NOMO-1 treated with dmso at 0.1 percent for 144 hours (cell line): ENCODE data around the gene NLRC3.
A peak's percentile ranks its signal among the peaks of the same experiment; 100 is the strongest.

Experiments used
- DNase-seq: peaks from one replicate; lab custom pipeline; 2025; ENCODE audit not compliant: unreplicated experiment; lab: John Stamatoyannopoulos, UW

The NLRC3 gene

GRCh38 chr16:3580251-3580651 lies 3.0 kb upstream of the NLRC3 start:
- peak; percentile 66 for DNase-seq

DNA sequence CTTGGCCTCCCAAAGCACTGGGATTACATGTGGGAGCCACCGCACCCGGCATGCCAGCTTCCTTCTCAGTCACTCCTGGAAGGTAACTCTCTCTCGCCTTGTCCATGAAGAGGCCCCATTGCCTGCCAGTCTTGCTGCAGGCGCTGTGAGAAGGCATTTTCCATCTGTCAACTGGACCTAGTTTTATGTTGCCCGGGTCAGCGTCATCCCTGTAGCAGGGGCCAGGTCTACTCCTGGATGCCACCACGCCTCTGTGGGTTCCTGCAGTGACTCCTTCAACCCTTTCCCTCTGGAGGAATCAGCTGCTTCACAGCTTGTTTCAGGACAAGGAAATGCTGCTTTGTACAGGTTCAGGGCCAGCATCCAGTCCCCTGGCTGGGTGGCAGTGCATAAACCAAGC lies 2.6 kb upstream of the NLRC3 start:
- no peak for DNase-seq

DNA sequence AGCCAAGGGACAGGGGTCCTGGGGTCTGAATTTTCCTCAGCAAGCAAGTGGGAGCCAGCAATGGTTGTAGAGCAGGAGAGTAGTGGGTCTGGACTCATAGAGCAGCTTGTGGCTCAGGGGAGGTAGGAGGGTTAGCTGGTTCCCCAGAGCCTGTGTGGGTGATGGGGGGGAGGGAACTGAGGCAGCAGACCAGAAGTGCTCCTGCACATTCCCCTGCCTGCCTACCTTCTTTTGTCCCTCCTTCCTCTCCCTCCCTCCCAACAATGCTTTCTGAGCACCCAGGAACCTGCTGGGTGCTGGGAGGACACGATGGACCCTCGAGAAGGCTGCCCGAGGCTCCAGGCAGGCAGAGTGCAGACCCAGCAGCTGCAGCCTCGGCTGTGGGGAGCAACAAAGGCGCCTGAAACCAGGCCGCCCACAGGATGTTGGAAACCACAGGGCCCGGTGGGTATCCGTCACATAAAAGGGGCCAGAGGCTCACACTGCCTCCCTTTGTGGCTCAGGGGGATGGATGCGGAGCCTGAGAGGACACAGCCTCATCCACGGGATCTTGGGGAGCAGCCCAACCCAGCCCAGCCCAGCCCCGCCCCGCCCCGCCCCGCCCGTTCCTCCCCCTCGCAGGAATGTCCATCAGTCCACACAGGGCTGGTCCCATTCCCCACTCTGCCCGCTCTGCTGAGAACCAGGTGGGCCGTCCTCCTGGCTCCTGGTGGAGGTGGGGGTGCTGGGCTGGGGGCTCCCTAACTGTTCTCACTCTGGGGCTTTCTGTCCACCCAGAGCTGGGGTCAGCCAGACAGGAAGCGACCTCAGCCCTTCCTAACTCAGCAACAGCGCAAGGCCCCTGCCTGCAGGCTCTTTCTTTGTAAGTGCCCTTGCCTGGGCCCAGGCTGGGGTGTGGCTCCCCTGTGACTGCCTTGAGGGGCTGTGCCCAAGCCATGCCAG lies 1.7 kb upstream of the NLRC3 start:
- DNase-seq, result no peak

DNA sequence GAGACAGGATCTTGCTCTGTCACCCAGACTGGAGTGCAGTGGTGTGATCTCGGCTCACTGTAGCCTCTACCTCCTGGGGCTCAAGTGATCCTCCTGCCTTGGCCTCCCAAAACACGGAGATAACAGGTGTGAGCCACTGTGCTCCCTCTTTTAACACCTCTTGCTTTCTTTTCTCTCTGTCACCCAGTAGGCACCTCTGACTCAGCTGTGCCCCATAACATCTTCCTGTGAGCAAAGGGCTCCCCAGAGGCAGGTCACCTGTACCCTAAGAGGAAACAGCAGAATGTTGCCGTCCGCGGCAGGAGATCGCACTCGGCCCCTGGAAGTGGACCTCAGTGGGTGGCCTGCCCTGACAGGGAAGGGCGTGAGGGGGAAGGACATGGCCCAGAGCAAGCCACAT lies 918 bp upstream of the NLRC3 start:
- no peak for DNase-seq

DNA sequence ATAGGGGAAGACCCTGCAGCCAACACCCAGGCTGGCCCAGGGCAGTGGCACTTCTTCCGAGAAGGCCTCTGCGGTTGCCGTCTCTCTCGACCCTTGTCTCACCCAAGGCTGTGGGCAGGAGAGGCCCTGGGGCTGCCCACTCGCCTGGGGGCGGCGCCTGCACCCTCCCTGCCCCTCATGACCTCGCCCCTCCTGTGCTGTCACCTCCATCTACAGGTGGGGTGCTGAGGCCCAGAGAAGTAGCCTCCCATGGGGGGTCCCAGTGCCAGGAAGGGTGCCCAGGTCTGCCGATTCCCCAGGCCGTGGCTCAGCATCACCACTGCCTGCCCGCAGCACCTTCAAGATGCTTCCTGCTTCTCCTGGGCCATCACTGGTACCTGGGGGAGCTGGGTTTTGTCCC lies 992 bp downstream of the NLRC3 start:
- no peak for DNase-seq

DNA sequence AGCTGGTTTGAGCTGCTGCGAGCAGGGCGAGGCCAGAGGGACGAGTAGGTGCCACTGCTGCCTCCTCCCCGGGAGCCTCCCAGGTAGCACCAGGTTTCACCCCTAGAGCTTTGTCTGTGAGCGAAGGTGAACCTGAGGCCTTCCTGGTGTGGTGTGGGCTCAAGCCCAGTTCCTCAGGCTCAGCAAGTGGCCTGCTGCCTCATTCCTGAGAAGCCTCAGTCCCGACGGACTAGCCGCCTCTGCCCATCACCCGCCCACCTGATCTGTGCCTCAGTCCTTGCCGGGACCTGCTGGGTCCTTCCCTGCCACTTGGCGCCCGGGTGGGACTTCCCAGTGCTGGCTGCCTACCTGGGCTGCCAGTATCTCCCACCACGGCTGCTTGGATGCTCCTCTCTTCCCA lies 1.7 kb downstream of the NLRC3 start:
- DNase-seq, result no peak

- no peak for DNase-seq
Observed at GRCh38 chr16:3574195-3574594, 3.0 kb downstream of the NLRC3 start.

- no peak for DNase-seq
Observed at GRCh38 chr16:3573146-3573815, 3.9 kb downstream of the NLRC3 start.

DNA sequence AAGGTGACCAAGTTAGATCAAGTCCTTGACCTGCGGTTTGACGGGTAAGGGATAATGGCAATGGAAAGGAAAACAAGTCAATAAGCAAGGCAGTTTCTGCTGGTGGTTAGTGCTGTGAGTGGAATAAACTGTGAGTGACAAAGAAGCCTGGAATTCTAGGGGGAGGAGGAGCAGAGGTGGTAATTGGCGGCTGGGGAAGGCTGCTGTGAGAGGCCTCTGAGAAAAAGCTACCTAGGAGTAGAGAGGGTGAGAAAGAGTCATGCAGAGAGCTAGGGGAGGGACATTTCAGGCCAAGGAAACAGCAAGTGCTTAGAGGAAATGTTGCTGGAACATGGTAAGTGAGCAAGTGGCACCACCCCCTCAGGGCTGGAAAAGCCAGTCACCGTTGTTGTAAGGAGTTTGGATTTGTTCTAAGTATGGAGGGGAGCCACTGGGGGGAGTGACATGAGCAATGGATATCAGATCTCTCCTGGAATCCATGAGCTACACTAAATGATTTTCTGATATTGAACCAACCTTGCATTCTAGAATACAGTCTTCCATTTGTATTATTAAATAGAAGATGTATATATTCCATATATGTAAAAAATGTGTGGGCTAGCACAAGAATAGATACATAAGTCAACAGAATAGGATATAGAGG lies 6.7 kb downstream of the NLRC3 start:
- DNase-seq, result no peak

DNA sequence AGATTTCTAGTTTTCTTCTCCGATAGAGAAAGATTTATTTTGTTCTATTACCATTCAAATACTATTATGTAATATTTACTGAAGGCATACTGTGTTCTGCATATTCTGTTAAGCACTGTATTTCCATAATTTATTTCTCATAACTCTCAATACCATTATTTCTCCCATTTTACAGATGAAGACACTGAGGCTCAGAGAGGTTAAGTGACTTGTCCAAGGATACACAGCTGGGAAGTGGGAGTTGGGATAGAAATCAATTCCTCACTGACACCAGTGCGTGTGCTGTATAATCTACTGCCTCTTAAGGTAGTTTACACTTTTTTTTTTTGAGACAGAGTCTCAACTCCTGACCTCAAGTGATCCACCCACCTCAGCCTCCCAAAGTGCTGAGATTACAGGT lies 7.4 kb downstream of the NLRC3 start:
- DNase-seq, result no peak

DNA sequence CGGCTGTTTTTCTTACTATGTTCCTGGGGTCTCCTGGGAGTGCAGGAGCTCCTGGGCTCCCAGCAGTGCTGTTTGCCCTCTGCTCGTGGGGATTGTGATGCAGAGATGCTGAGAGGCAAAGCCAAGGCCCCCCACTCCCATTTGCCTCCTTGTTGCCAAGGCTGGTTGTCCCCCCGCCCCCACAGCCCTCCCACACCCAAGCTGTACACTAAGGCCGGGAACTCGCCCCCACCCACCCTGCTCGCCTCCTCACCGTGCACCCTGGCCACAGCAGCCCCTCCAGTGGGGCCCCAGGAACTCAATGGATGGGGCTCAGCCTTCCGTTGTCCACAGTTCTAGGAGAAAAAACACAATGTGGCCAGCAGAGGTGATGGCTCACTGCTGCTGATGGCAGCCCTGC lies 10.2 kb downstream of the NLRC3 start:
- DNase-seq, result no peak

GRCh38 chr16:3564889-3565141 lies 12.4 kb downstream of the NLRC3 start:
- DNase-seq, result no peak

- no peak for DNase-seq
Observed at GRCh38 chr16:3564130-3564888, 12.9 kb downstream of the NLRC3 start.

GRCh38 chr16:3562914-3563480 lies 14.2 kb downstream of the NLRC3 start:
- DNase-seq, result no peak

GRCh38 chr16:3561626-3562025 lies 15.6 kb downstream of the NLRC3 start:
- no peak for DNase-seq

- no peak for DNase-seq
Observed at GRCh38 chr16:3554351-3554928, 22.8 kb downstream of the NLRC3 start.

GRCh38 chr16:3553138-3553923 lies 23.9 kb downstream of the NLRC3 start:
- DNase-seq, result no peak

GRCh38 chr16:3550851-3551847 lies 26.1 kb downstream of the NLRC3 start:
- DNase-seq, result no peak

GRCh38 chr16:3549906-3550305 lies 27.3 kb downstream of the NLRC3 start:
- DNase-seq, result no peak
